B cell (primary cell): Measurements from ENCODE around the gene MSLN. TPM values are rescaled to one million over a fixed set of nuclear protein-coding genes. Genes with fewer than 3 reads are reported as not detected.

Experiments used
- ATAC-seq: fragments of 200-7000 bp; cut with Tn5 transposase; one replicate; pipeline ENCODE4 v1.10.0; 2021; ENCODE audit warnings: low read depth, mild to moderate bottlenecking, moderate number of reproducible peaks, moderate library complexity
- CTCF ChIA-PET: fragments of 350-600 bp; sonication (Branson Sonifier 250); formaldehyde crosslinking; loops from one replicate; lab custom pipeline; 2021; ENCODE audit warnings: antibody characterized with exemption, inconsistent platforms; lab: Charles Lee
- POLR2A ChIA-PET: fragments of 350-600 bp; sonication (Branson Sonifier 250); formaldehyde crosslinking; loops from one replicate; lab custom pipeline; 2021; ENCODE audit warnings: antibody characterized with exemption; lab: Charles Lee
- DNase-seq: peaks from one replicate; pipeline ENCODE4 v3.0.0; 2013
- H2AFZ ChIP-seq: 2 replicates; pipeline ENCODE4 v1.6.1; 2012; ENCODE audit warnings: mild to moderate bottlenecking, low read depth, low read length; ENCODE audit not compliant: insufficient read depth, poor library complexity, severe bottlenecking
- H3K27ac ChIP-seq, 2 donors: 1 replicate in 1 of 2; 2 replicates in 1 of 2; pipeline ENCODE4 v1.5.1; 2012 to 2013; ENCODE audit warnings: low read length in 2 of 2, mild to moderate bottlenecking in 2 of 2, moderate library complexity in 1 of 2
- H3K27me3 ChIP-seq, 4 experiments: fragments of 200-600 bp in 1 of 4; sonication (generic) in 1 of 4; replicated peaks in 1 of 4; 1 replicate in 2 of 4; 2 replicates in 2 of 4; pipeline versions ENCODE4 v1.6.1 to v1.7.0; 2013 to 2016; ENCODE audit warnings: low read length in 3 of 4, mild to moderate bottlenecking in 2 of 4, mixed read lengths in 1 of 4, moderate library complexity in 1 of 4; ENCODE audit not compliant: insufficient read depth in 4 of 4, control insufficient read depth in 3 of 4; ENCODE audit errors: control extremely low read depth in 1 of 4
- H3K36me3 ChIP-seq, 2 experiments: replicated peaks in 1 of 2; 1 replicate in 1 of 2; 2 replicates in 1 of 2; pipeline versions ENCODE4 v1.6.1 to v1.7.1; 2013; ENCODE audit warnings: low read length in 1 of 2; ENCODE audit not compliant: insufficient read depth in 2 of 2, control insufficient read depth in 1 of 2; ENCODE audit errors: control extremely low read depth in 1 of 2, extremely low read depth in 1 of 2
- H3K4me1 ChIP-seq, 2 donors: fragments of 200-600 bp in 1 of 2; sonication (generic) in 1 of 2; 1 replicate in 1 of 2; 2 replicates in 1 of 2; pipeline versions ENCODE4 v1.5.1 to v1.6.1; 2013 to 2017; ENCODE audit warnings: low read length in 2 of 2; ENCODE audit not compliant: control insufficient read depth in 2 of 2, insufficient read depth in 2 of 2
- H3K4me2 ChIP-seq: replicated peaks from 2 replicates; pipeline ENCODE3; 2012; ENCODE audit warnings: mild to moderate bottlenecking, low read depth, low read length; ENCODE audit not compliant: poor library complexity, severe bottlenecking
- H3K4me3 ChIP-seq, 5 experiments: fragments of 200-600 bp in 1 of 5; sonication (generic) in 1 of 5; 1 replicate in 3 of 5; 2 replicates in 2 of 5; pipeline versions ENCODE4 v1.5.1 to v1.7.0; 2011 to 2016; ENCODE audit warnings: low read length in 4 of 5, mild to moderate bottlenecking in 4 of 5, low read depth in 2 of 5, control low read depth in 1 of 5, moderate library complexity in 1 of 5; ENCODE audit not compliant: insufficient read depth in 1 of 5; ENCODE audit errors: control extremely low read depth in 1 of 5, extremely low read depth in 1 of 5
- H3K79me2 ChIP-seq: fragments of 200-600 bp; sonication (generic); one replicate; pipeline ENCODE4 v1.6.0; 2016; ENCODE audit warnings: low read length; ENCODE audit not compliant: control insufficient read depth, insufficient read depth
- H3K9ac ChIP-seq: fragments of 200-600 bp; sonication (generic); 2 replicates; pipeline ENCODE4 v1.6.1; 2017; ENCODE audit warnings: mild to moderate bottlenecking, low read length, moderate library complexity
- H3K9me3 ChIP-seq, 3 donors: one replicate each; pipeline versions ENCODE4 v1.6.1 to v1.7.1; 2013; ENCODE audit warnings: low read length in 2 of 3; ENCODE audit not compliant: control insufficient read depth in 2 of 3, insufficient read depth in 1 of 3; ENCODE audit errors: control extremely low read depth in 1 of 3
- H4K20me1 ChIP-seq: 2 replicates; pipeline ENCODE4 v1.6.0; 2012; ENCODE audit warnings: mild to moderate bottlenecking, low read length; ENCODE audit not compliant: insufficient read depth, control insufficient read depth, poor library complexity, severe bottlenecking
- H3K27ac Mint-ChIP-seq: one replicate; pipeline ENCODE4 v1.8.0; 2021; ENCODE audit warnings: mixed read lengths
- H3K27me3 Mint-ChIP-seq: one replicate; pipeline ENCODE4 v1.8.0; 2021; ENCODE audit warnings: mixed read lengths
- H3K4me1 Mint-ChIP-seq: one replicate; pipeline ENCODE4 v1.8.0; 2021; ENCODE audit warnings: mixed read lengths
- H3K4me3 Mint-ChIP-seq: one replicate; pipeline ENCODE4 v1.8.0; 2021; ENCODE audit warnings: mixed read lengths
- H3K9me3 Mint-ChIP-seq: one replicate; pipeline ENCODE4 v1.8.0; 2022; ENCODE audit warnings: mixed read lengths; ENCODE audit not compliant: insufficient read depth
- EZH2 ChIP-seq: IDR thresholded peaks from 2 replicates; pipeline ENCODE4 v1.6.1; 2012; ENCODE audit warnings: borderline replicate concordance, low read depth, mild to moderate bottlenecking, moderate library complexity, low read length; ENCODE audit not compliant: insufficient read depth, poor library complexity, severe bottlenecking
- WGBS: methylation state at CpG from one replicate; pipeline ENCODE4 v1.1.5; 2013; ENCODE audit warnings: missing lambda C conversion rate; ENCODE audit not compliant: insufficient coverage; 5-methylcytosine and 5-hydroxymethylcytosine counted together
- intact Hi-C: fragments of 100-400 bp; cut with micrococcal nuclease; formaldehyde crosslinking; loops from one replicate; pipeline ENCODE4 v1.10.0; 2022
- polyA plus RNA-seq: library from polyadenylated mRNA; depleted of rRNA; stranded (reverse); fragments of >200 nt; gene quantifications from 2 replicates; pipeline ENCODE4 v1.2.3, GENCODE V29; 2012
- total RNA-seq, 2 donors: library from RNA; stranded (reverse); fragments of 120-200 nt in 1 of 2; gene quantifications; 1 replicate in 1 of 2; 2 replicates in 1 of 2; pipeline versions ENCODE4 v1.2.3 to v1.2.4, GENCODE V29; 2013 to 2022
- TF ChIP-seq, protein P1 (sequence below): fragments of 200-600 bp; IDR thresholded peaks from one replicate; pipeline ENCODE4 v1.8.0; 2022; ENCODE audit warnings: antibody characterized with exemption, mild to moderate bottlenecking

The MSLN gene
- total and polyA plus RNA-seq, 2 donors (not counting 1 experiment from before 2014, with no cell fraction given) = not detected

DNA sequence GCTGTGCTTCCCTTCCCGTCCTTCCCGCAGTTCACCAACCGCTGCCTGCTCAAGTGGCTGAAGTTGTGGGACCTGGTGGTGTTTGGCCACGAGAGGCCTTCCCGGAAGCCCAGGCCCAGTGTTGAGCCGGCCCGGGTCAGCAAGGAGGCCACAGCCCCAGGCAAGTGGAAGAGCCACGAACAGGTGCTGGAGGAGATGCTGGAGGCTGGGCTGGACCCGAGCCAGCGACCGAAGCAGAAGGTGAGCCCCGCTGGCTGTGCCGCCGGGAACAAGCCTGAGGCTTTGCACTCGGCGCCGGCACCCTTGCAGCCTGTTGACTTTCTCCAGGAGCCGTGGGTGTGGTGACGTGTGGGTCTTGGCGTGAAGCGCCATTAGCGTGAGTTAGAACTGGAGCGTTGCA is 30.6 kb downstream of the MSLN start:
- Histone ChIP-seq H3K79me2 (peaks cover 11% of the 10 kb centered on the region), H3K4me1 (peaks cover 13 to 20% of the 10 kb centered on the region in 2 donors), H3K27ac (no peak overlapping the region), H4K20me1 (peaks cover 16% of the 10 kb centered on the region), H2AFZ (no peak overlapping the region), H3K4me2 (no peak overlapping the region), H3K9ac (no peak overlapping the region), H3K27me3 (no peaks in the 10 kb centered on the region), H3K4me3 (no peak overlapping the region), H3K9me3 (no peaks in the 10 kb centered on the region), H3K36me3 (peaks cover 0 to 5% of the 10 kb centered on the region in 2 experiments)
- H3K27ac Mint-ChIP-seq = no peak overlapping the region
- ATAC-seq (no peak), DNase-seq (no peak)
- H3K4me1 Mint-ChIP-seq = peaks cover 7% of the 10 kb centered on the region
- no peaks in the 10 kb centered on the region for H3K9me3 Mint-ChIP-seq
- 97% methylated on average over 22 of the region's 23 CpGs for WGBS
- ChIA-PET CTCF (no interaction called here), POLR2A (no interaction called here)
- TF ChIP-seq, protein P1, sequence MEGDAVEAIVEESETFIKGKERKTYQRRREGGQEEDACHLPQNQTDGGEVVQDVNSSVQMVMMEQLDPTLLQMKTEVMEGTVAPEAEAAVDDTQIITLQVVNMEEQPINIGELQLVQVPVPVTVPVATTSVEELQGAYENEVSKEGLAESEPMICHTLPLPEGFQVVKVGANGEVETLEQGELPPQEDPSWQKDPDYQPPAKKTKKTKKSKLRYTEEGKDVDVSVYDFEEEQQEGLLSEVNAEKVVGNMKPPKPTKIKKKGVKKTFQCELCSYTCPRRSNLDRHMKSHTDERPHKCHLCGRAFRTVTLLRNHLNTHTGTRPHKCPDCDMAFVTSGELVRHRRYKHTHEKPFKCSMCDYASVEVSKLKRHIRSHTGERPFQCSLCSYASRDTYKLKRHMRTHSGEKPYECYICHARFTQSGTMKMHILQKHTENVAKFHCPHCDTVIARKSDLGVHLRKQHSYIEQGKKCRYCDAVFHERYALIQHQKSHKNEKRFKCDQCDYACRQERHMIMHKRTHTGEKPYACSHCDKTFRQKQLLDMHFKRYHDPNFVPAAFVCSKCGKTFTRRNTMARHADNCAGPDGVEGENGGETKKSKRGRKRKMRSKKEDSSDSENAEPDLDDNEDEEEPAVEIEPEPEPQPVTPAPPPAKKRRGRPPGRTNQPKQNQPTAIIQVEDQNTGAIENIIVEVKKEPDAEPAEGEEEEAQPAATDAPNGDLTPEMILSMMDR = no peak
- no peak for TF ChIP-seq EZH2
- H3K27me3 Mint-ChIP-seq = no peaks in the 10 kb centered on the region
- intact Hi-C loops = no loop called here
- H3K4me3 Mint-ChIP-seq = no peak overlapping the region

DNA sequence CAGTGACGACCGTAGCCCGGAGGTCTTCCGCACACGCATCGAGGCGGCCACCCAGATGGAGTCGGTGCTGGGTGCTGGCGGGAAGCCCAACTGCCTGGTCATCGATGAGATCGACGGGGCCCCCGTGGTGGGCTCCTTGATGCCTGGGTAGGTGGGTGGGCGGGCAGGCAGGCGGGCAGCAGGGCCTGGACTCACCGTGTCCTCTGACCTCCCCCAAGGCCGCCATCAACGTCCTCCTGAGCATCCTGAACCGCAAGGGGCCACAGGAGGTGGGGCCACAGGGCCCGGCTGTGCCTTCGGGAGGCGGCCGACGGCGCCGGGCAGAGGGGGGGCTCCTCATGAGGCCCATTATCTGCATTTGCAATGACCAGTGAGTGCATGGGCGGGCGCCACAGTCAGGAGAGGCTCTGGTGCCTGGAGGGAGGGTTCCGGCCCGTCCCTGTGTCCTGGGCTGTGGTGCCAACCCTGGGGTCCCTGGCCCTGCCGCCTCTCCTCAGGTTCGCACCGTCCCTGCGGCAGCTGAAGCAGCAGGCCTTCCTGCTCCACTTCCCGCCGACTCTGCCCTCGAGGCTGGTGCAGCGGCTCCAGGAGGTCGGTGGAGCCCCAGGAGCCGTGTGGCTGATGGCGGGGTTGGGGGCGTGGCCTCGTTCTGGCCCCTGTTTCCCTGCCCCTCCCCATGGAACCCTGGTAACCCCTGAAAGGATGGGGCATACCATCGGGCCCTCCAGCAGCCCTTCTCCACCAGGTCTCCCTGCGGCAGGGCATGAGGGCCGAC is 31.9 kb downstream of the MSLN start:
- TF ChIP-seq EZH2 = no peak
- TF ChIP-seq, protein P1 = no peak
- Histone ChIP-seq H3K4me3 (no peak overlapping the region), H3K9me3 (no peaks in the 10 kb centered on the region), H3K79me2 (peaks cover 7% of the 10 kb centered on the region), H3K4me1 (peaks cover 8 to 14% of the 10 kb centered on the region in 2 donors), H3K27me3 (no peaks in the 10 kb centered on the region), H3K36me3 (no peaks in the 10 kb centered on the region), H3K27ac (no peak overlapping the region), H3K4me2 (no peak overlapping the region), H3K9ac (no peak overlapping the region), H4K20me1 (peaks cover 5% of the 10 kb centered on the region), H2AFZ (no peak overlapping the region)
- no peak overlapping the region for H3K4me3 Mint-ChIP-seq
- peaks cover 5% of the 10 kb centered on the region for H3K4me1 Mint-ChIP-seq
- intact Hi-C loops = no loop called here
- POLR2A ChIA-PET = no interaction called here
- ATAC-seq = no peak
- no peak overlapping the region for H3K27ac Mint-ChIP-seq
- 97% methylated on average over 45 of the region's 46 CpGs for WGBS
- H3K9me3 Mint-ChIP-seq = no peaks in the 10 kb centered on the region
- H3K27me3 Mint-ChIP-seq = no peaks in the 10 kb centered on the region
- no peak for DNase-seq
- CTCF ChIA-PET = no interaction called here
